SH-SY5Y (cell line): Measurements from ENCODE around the gene CCND3.

Source experiments
- GATA2 ChIP-seq: IDR thresholded peaks from 2 replicates; pipeline ENCODE4 v1.6.1; 2011; ENCODE audit warnings: mild to moderate bottlenecking, low read depth, low read length
- GATA3 ChIP-seq: IDR thresholded peaks from 2 replicates; pipeline ENCODE4 v1.6.1; 2011; ENCODE audit warnings: low read depth, mild to moderate bottlenecking, low read length, moderate library complexity

DNA sequence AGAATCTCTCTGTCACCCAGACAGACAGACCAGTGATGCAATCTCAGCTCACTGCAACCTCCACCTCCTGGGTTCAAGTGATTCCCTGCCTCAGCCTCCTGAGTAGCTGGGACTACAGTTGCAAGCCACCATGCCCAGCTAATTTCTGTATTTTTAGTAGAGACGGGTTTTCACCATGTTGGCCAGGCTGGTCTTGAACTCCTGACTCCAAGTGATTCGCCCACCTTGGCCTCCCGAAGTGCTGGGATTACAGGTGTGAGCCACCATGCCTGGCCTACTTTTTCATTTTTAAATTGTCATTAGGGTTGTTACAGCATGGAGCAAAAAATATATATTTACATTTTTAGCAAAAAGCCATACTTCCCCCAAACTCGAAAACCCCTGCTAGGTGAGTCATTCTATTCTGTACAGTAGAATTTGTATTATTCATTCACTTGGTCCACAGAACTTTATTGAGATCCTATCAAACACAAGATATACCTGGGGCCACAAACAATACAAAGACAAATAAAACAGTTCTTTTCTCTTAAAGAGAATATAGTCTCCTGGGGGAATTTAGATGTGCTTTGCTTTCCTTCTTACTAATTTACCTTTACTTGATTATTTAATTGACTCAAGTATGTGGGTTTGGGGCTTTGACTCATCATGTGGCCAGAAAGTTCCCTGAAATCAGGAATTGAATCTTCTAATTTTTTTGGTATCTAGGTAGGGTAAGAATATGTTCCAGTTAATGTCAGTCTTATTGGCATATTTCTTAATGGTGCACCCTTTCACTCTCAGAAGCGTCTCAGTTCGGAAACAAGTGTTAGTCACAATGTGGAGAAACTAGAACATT lies 16.6 kb upstream of the CCND3 start:
- TF ChIP-seq GATA2 = no peak
- no peak for TF ChIP-seq GATA3
